Lung (tissue), 12 donors: ENCODE results near the gene DGCR2. TPM values are rescaled to one million over a fixed set of nuclear protein-coding genes. Genes with fewer than 3 reads are reported as not detected.

Source experiments
- ATAC-seq: fragments of 200-7000 bp; cut with Tn5 transposase; one replicate; pipeline ENCODE4 v1.9.1; 2020; ENCODE audit warnings: moderate number of reproducible peaks; ENCODE audit not compliant: insufficient read depth, low FRiP score
- DNase-seq, 3 donors: peaks; one replicate each; pipeline ENCODE4 v3.0.0-alpha.2; 2013 to 2017
- H3K27ac ChIP-seq, 2 donors: one replicate each; pipeline ENCODE4 v1.5.1; 2013; ENCODE audit warnings: mild to moderate bottlenecking in 2 of 2, moderate library complexity in 2 of 2, control low read depth in 1 of 2, inconsistent platforms in 1 of 2, low read depth in 1 of 2, low read length in 1 of 2
- H3K27me3 ChIP-seq, 3 donors: one replicate each; pipeline ENCODE4 v1.5.1; 2013; ENCODE audit warnings: low read length in 2 of 3; ENCODE audit not compliant: control insufficient read depth in 3 of 3, insufficient read depth in 3 of 3
- H3K36me3 ChIP-seq, 4 donors: one replicate each; pipeline ENCODE4 v1.5.1; 2013; ENCODE audit warnings: low read length in 4 of 4, mild to moderate bottlenecking in 1 of 4, moderate library complexity in 1 of 4; ENCODE audit not compliant: control insufficient read depth in 4 of 4, insufficient read depth in 4 of 4
- H3K4me1 ChIP-seq, 5 donors: one replicate each; pipeline ENCODE4 v1.5.1; 2013; ENCODE audit warnings: low read length in 5 of 5, mild to moderate bottlenecking in 2 of 5, moderate library complexity in 1 of 5; ENCODE audit not compliant: control insufficient read depth in 5 of 5, insufficient read depth in 5 of 5
- H3K4me3 ChIP-seq: one replicate; pipeline ENCODE4 v1.5.1; 2013; ENCODE audit warnings: mild to moderate bottlenecking, control low read depth, moderate library complexity
- H3K9ac ChIP-seq, 2 donors: one replicate each; pipeline ENCODE4 v1.5.1; 2013; ENCODE audit warnings: low read length in 2 of 2, control low read depth in 1 of 2; ENCODE audit not compliant: insufficient read depth in 1 of 2
- H3K9me3 ChIP-seq, 4 donors: one replicate each; pipeline ENCODE4 v1.5.1; 2013; ENCODE audit warnings: low read length in 3 of 4, mild to moderate bottlenecking in 1 of 4, moderate library complexity in 1 of 4; ENCODE audit not compliant: control insufficient read depth in 4 of 4, insufficient read depth in 3 of 4
- WGBS, 2 donors: extraction: QIAGEN DNeasy Blood & Tissue Kit; methylation state at CpG; one replicate each; pipeline ENCODE4 v1.1.7; 2013; 5-methylcytosine and 5-hydroxymethylcytosine counted together
- polyA plus RNA-seq, 2 donors: library from polyadenylated mRNA; stranded (reverse); fragments of 200-250 nt; gene quantifications; one replicate each; pipeline ENCODE4 v1.2.1, GENCODE V29; 2013
- total RNA-seq, 2 donors: library from RNA; depleted of rRNA in 1 of 2; stranded (reverse); fragments of >200 nt in 1 of 2; gene quantifications; one replicate each; pipeline ENCODE4 v1.2.1, GENCODE V29; 2014 to 2021
- TF ChIP-seq, protein P1 (sequence below): IDR thresholded peaks from 2 replicates; pipeline ENCODE4 v1.5.1; 2012; ENCODE audit warnings: mild to moderate bottlenecking; ENCODE audit errors: control extremely low read depth, extremely low read depth
- donor health status: control.
- donor health status: control.
- donor health status: Bipolar disorder and iron deficiency.
- donor health status: healthy.
- donor health status: DM: yes; HTN: yes; CAD: no.

DGCR2 gene
- total and polyA plus RNA-seq, 4 donors: 40.4 to 77.4 (median 50.5) TPM

DNA sequence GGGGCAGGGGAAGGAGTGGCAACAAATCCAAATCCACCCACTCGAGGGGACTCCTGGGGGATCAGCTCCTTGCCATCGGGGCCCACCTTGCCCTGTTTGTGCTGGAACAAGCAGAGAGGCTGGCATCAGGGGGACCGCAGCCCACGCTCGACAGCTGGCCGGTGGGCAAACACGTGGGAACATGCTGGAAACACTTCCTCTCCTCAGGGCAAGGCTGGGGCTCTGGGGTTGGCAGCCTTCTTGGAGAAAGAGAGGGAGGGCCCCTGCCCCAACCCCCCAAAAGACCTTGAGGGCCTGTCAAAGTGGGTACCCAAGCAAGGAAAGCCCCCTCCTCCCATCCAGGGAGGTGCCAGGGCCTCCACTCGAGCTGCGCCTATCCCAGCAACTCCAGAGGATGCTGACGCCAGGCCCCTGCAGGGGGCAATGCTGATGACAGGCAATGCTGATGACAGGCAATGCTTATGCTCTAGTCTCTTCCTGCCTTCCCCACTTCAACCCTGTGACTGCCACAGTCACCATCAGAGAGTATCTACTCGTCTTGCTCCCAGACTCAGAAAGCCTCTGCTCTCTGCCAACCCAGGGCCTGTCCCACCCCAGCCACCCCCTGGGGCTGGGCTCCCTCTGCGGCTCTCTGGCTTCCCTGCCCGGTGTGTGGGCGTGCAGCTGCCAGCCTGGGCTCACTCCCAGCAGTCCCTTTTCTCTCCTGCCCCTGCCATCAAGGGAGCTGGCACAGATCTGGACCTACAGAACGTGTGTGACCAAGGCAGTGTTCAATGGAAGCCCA is 16.2 kb upstream of the DGCR2 start:
- peaks cover 18 to 75% (median 38%) of the 10 kb centered on the region in 4 donors for H3K36me3 ChIP-seq
- peaks cover 0 to 2% (median 0%) of the 10 kb centered on the region in 5 donors for H3K4me1 ChIP-seq
- DNase-seq: no peak
- H3K4me3 ChIP-seq: no peak overlapping the region
- TF ChIP-seq, protein P1, sequence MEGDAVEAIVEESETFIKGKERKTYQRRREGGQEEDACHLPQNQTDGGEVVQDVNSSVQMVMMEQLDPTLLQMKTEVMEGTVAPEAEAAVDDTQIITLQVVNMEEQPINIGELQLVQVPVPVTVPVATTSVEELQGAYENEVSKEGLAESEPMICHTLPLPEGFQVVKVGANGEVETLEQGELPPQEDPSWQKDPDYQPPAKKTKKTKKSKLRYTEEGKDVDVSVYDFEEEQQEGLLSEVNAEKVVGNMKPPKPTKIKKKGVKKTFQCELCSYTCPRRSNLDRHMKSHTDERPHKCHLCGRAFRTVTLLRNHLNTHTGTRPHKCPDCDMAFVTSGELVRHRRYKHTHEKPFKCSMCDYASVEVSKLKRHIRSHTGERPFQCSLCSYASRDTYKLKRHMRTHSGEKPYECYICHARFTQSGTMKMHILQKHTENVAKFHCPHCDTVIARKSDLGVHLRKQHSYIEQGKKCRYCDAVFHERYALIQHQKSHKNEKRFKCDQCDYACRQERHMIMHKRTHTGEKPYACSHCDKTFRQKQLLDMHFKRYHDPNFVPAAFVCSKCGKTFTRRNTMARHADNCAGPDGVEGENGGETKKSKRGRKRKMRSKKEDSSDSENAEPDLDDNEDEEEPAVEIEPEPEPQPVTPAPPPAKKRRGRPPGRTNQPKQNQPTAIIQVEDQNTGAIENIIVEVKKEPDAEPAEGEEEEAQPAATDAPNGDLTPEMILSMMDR: no peak
- H3K9ac ChIP-seq: no peak overlapping the region
- no peaks in the 10 kb centered on the region for H3K9me3 ChIP-seq
- H3K27me3 ChIP-seq: no peaks in the 10 kb centered on the region
- no peak overlapping the region for H3K27ac ChIP-seq
- WGBS, 2 donors: 92 to 97% methylated on average over 15 of the region's 15 CpGs
- no peak for ATAC-seq

DNA sequence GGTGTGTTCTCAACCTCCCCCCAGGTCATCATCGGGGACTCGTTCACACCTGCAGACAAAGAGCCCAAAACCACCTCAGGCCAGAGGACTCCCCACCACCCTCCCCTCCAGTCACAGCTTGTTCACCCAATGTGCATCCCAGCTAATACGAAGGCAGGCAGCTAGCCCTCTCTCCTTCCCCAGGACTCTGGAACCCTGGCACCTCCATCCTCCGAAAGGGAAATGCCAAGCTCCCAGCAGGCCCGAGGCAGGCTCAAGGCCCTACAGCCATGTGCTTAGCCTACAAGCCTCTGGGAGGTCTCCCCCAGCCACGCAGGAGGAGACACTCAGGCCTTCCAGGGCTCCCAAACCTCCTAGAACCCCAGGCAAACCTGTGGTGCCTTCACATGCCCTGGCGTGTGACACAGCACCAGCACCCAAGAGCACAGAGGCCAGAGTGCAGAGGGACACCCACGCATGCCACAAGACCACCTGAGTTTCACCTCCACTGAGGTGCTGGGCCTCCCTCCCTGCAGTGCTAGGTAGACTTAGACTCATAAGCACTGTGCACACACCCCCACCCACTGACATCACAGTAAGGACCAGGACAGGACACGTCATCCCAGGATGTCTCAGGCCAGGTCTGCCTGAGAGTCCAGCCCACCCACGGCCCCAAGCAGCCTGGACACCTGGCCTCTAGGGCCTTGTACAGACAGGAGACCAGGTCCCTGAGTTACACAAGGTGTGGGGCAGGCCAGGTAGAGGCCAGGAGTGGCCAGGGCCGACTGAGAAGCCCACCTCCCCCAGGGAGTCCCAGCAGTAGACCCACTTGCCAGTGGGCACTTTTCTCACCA is 15.4 kb upstream of the DGCR2 start:
- TF ChIP-seq, protein P1: no peak
- no peak for DNase-seq
- WGBS, 2 donors: 94 to 95% methylated on average over 11 of the region's 11 CpGs
- H3K36me3 ChIP-seq: peaks cover 18 to 82% (median 38%) of the 10 kb centered on the region in 4 donors
- ATAC-seq: no peak
- H3K9me3 ChIP-seq: no peaks in the 10 kb centered on the region
- H3K4me1 ChIP-seq: no peaks in the 10 kb centered on the region
- no peak overlapping the region for H3K27ac ChIP-seq
- no peak overlapping the region for H3K9ac ChIP-seq
- H3K27me3 ChIP-seq: no peaks in the 10 kb centered on the region
- no peak overlapping the region for H3K4me3 ChIP-seq

DNA sequence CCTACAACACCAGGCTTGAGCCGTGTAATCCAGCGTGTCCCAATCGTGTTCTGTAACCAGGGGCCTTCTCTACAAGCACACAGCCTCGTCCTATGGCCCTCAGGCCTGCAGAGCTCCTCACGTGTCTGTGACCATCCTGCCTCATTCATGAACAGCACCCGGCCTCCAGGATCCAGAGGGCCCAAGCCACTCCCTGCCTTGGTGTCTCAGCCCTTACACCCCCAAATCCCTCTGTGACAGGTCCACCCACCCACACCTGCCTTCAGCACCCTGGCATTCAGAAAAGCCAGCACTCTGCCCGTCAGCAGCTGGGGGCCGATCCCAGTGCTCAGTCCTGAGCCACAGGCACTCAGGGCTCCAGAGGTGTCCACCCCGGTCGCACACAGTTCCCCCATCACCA is 14.7 kb upstream of the DGCR2 start:
- H3K9me3 ChIP-seq: no peaks in the 10 kb centered on the region
- H3K36me3 ChIP-seq: peaks cover 18 to 80% (median 35%) of the 10 kb centered on the region in 4 donors
- H3K4me1 ChIP-seq: no peaks in the 10 kb centered on the region
- no peak for ATAC-seq
- WGBS, 2 donors: 96 to 100% methylated on average over 10 of the region's 10 CpGs
- no peaks in the 10 kb centered on the region for H3K27me3 ChIP-seq
- no peak overlapping the region for H3K27ac ChIP-seq
- DNase-seq: no peak
- no peak overlapping the region for H3K9ac ChIP-seq
- TF ChIP-seq, protein P1: no peak
- no peak overlapping the region for H3K4me3 ChIP-seq
